ENCODE results near the gene NCF2.

The NCF2 gene

GRCh38 chr1:183600136-183600535 lies 9.9 kb upstream of the NCF2 start:
- Histone ChIP-seq H3K4me3 (ENCODE audit: low read depth, low read length) (no peak overlapping the region), H3K9me3 (ENCODE audit: control insufficient read depth, low read length) (no peaks in the 10 kb centered on the region), H3K36me3 (ENCODE audit: control insufficient read depth, insufficient read depth, low read length) (no peaks in the 10 kb centered on the region), H3K27ac (no peak overlapping the region), H3K4me1 (no peaks in the 10 kb centered on the region), H3K4me2 (ENCODE audit: low read length) (no peak overlapping the region), H3K27me3 (ENCODE audit: control insufficient read depth, insufficient read depth, low read length) (no peaks in the 10 kb centered on the region), H2AFZ (no peak overlapping the region), H3K9ac (no peak overlapping the region), H3K79me2 (no peaks in the 10 kb centered on the region)
- TF ChIP-seq CTCF (IDR thresholded peaks at IDR 0.05) = no peak

GRCh38 chr1:183598386-183598785 lies 8.1 kb upstream of the NCF2 start:
- H3K4me1 ChIP-seq = no peaks in the 10 kb centered on the region
- no peak overlapping the region for H3K9ac ChIP-seq
- H3K36me3 ChIP-seq (ENCODE audit: control insufficient read depth, insufficient read depth, low read length) = no peaks in the 10 kb centered on the region
- H3K4me2 ChIP-seq (ENCODE audit: low read length) = no peak overlapping the region
- no peaks in the 10 kb centered on the region for H3K79me2 ChIP-seq
- no peaks in the 10 kb centered on the region for H3K27me3 ChIP-seq (ENCODE audit: control insufficient read depth, insufficient read depth, low read length)
- no peaks in the 10 kb centered on the region for H3K9me3 ChIP-seq (ENCODE audit: control insufficient read depth, low read length)
- H3K27ac ChIP-seq = no peak overlapping the region
- H3K4me3 ChIP-seq (ENCODE audit: low read depth, low read length) = no peak overlapping the region
- TF ChIP-seq CTCF (IDR thresholded peaks at IDR 0.05) = no peak
- no peak overlapping the region for H2AFZ ChIP-seq

GRCh38 chr1:183597656-183598347 lies 7.5 kb upstream of the NCF2 start:
- no peak for TF ChIP-seq CTCF (IDR thresholded peaks at IDR 0.05)
- Histone ChIP-seq H3K79me2 (no peaks in the 10 kb centered on the region), H3K4me3 (ENCODE audit: low read depth, low read length) (no peak overlapping the region), H3K9me3 (ENCODE audit: control insufficient read depth, low read length) (no peaks in the 10 kb centered on the region), H3K9ac (no peak overlapping the region), H3K36me3 (ENCODE audit: control insufficient read depth, insufficient read depth, low read length) (no peaks in the 10 kb centered on the region), H2AFZ (no peak overlapping the region), H3K4me1 (no peaks in the 10 kb centered on the region), H3K4me2 (ENCODE audit: low read length) (no peak overlapping the region), H3K27me3 (ENCODE audit: control insufficient read depth, insufficient read depth, low read length) (no peaks in the 10 kb centered on the region), H3K27ac (no peak overlapping the region)

DNA sequence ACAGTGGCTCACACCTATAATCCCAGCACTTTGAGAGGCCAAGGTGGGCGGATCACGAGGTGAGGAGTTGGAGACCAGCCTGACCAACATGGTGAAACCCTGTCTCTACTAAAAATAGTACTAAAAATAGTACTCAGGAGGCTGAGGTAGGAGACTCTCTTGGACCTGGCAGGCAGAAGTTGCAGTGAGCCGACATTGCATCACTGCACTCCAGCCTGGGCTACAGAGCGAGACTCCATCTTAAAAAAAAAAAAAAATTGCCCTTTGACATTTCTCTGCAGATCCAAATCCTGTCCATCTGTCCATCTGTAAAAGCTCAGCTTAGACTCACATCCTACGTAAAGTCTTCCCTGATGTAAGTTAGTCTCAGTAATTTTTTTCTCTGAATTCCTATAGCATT lies 6.2 kb upstream of the NCF2 start:
- no peak overlapping the region for H3K9ac ChIP-seq
- no peak for TF ChIP-seq CTCF (IDR thresholded peaks at IDR 0.05)
- no peaks in the 10 kb centered on the region for H3K4me1 ChIP-seq
- no peak overlapping the region for H2AFZ ChIP-seq
- H3K79me2 ChIP-seq = no peaks in the 10 kb centered on the region
- H3K36me3 ChIP-seq (ENCODE audit: control insufficient read depth, insufficient read depth, low read length) = no peaks in the 10 kb centered on the region
- H3K4me2 ChIP-seq (ENCODE audit: low read length) = no peak overlapping the region
- no peak overlapping the region for H3K4me3 ChIP-seq (ENCODE audit: low read depth, low read length)
- no peak overlapping the region for H3K27ac ChIP-seq
- no peaks in the 10 kb centered on the region for H3K27me3 ChIP-seq (ENCODE audit: control insufficient read depth, insufficient read depth, low read length)
- H3K9me3 ChIP-seq (ENCODE audit: control insufficient read depth, low read length) = no peaks in the 10 kb centered on the region

DNA sequence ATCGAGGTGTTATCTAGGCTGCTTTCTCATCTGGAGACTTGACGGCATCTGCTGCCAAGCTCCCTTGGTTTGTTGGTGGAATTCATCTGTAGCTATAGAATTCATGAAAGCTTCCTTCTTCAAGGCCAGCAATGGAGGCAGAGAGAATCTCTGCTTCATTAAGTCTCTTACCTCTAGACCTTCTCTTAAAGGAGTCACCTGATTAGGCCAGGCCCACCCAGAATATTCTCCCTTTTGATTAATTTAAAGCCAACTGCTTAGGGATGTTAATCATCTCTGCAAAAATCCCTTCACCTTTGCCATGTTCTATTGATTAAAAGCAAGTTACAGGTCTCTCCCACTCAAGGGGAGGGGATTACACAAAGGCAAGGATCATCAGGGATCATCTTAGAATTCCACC lies 5.3 kb upstream of the NCF2 start:
- Histone ChIP-seq H2AFZ (no peak overlapping the region), H3K79me2 (no peaks in the 10 kb centered on the region), H3K27ac (no peak overlapping the region), H3K4me3 (ENCODE audit: low read depth, low read length) (no peak overlapping the region), H3K4me1 (no peaks in the 10 kb centered on the region), H3K9me3 (ENCODE audit: control insufficient read depth, low read length) (no peaks in the 10 kb centered on the region), H3K4me2 (ENCODE audit: low read length) (no peak overlapping the region), H3K27me3 (ENCODE audit: control insufficient read depth, insufficient read depth, low read length) (no peaks in the 10 kb centered on the region), H3K36me3 (ENCODE audit: control insufficient read depth, insufficient read depth, low read length) (no peaks in the 10 kb centered on the region), H3K9ac (no peak overlapping the region)
- no peak for TF ChIP-seq CTCF (IDR thresholded peaks at IDR 0.05)

Measured in parathyroid adenoma (tissue), 2 donors.